Activated gamma-delta T cell (primary cell): ENCODE data around the gene KAZALD1.

Source experiments
- DNase-seq: peaks from one replicate; lab custom pipeline; 2025; lab: John Stamatoyannopoulos, UW

KAZALD1 gene

DNA sequence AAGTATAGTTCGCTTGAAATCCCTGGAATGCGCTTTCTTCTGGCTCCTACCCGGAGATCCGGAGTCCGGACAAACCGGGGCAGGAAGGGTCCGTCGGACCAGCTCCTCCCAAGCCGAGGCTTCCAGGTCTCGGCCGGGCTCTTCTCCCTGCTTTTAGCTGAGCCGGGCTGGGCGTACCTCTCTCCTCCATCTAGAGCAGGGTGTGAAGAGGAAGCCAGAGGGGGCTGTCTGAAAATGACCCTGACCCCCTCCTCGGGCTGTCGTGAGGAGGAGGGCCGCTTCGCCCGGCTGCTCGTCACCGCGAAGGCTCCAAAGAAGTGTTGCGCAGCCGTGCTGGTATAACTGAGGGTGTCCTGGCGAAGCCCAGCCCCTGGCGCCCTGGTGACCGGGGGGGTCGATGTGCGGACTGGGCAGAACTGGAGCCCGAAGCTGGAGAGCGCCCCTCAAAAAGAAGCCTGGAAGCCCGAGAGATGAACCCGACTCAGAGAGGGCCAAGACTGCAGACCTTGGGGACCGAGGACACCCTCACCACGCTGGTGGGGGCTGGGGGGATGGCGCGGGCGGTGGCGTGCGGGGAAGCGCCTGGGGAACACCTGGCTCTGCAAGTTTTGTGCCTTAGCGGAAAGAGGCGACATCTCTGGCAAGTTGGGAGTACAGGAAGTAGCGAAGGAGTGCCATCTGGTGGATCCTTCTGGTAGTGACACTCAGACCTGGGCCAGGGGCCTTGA lies 5.7 kb downstream of the KAZALD1 start:
- DNase-seq = no peak

GRCh38 chr10:101069441-101069840 lies 7.7 kb downstream of the KAZALD1 start:
- no peak for DNase-seq

- no peak for DNase-seq
These were observed 8.3 kb downstream of the KAZALD1 start for GRCh38 chr10:101070098-101070497.

GRCh38 chr10:101071267-101071884 lies 9.6 kb downstream of the KAZALD1 start:
- DNase-seq = no peak

DNA sequence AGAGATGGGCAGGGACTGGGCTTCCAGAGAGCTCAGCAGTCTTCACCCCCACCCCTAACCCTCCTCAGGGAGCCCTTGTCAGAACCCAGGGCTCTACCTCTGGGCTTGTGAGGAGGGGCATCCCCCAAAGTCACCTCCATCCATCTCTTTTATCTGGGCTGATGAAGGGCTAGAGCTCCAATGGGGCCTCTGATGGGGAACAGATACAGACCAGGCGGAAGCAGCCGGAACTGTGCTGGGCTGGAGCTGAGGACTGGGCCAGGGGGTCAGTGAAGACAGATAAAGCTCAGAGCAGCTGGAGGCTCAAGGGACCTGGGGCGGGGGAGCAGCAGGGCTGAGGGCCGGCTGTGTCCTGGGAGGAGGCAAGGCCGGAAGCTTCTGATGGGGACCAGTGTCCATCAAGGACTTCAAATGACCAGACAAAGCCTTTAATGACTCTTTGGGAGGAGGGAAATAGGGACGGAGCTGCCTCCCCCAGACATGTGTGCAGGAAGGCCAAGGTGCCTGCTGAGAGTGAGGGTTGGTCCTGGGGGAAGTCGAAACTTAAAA lies 10.2 kb downstream of the KAZALD1 start:
- no peak for DNase-seq

DNA sequence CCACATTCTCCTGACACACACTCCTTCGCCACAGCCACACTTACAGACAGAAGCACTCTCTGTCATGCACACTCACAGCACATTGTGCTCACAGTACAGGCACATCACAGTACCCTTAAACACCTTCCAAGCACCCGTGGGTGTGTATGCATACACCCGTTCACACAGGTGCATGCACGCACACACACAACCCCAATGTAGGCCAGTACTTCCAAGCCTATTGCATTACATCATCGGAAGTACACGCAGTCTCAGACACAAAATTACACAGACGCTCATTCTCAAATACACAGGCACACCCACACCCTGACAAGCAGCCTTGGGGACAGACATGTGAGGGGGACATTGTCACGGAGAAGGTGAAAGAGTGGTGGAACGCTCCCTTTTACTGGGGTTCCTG lies 11.1 kb downstream of the KAZALD1 start:
- no peak for DNase-seq

DNA sequence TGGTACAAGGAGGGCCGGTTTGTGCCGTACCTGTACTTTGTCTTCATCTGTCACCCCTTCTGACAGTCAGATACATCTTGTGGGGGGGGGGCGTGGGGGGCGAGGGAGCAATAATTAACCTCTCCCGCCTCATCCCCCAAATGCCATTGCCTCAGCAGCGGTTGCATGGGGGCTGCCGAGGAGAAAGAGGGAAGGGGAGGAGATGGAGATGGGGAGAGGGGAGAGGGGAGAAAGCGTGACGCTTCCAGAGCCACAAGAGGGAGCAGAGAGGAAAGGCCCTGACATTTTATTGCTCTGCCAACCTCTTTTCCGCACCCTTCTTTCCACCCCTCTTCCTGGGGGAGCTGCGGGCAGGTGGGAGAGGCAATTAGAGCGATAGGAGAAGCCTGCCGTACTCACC lies 11.8 kb downstream of the KAZALD1 start:
- DNase-seq = no peak

DNA sequence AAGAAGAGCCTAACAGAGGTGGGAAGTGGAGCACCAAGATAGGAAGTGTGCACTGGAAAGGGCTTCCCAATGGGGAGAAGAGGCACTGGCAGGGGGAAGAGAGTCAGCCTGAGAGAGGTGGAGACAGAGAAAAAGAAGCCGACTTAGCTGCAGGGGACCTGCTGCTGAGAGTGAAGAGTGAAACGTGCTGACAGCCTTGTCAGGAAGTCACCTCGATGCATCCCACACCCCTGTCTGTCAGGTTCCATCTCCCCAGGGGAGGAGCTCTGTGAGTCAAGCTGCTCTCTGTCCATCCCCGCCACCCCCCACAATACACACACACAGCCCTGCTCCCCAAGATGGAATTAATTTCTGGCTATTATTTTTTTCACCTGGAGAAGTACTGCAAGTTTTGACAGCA lies 14.0 kb downstream of the KAZALD1 start:
- no peak for DNase-seq

DNA sequence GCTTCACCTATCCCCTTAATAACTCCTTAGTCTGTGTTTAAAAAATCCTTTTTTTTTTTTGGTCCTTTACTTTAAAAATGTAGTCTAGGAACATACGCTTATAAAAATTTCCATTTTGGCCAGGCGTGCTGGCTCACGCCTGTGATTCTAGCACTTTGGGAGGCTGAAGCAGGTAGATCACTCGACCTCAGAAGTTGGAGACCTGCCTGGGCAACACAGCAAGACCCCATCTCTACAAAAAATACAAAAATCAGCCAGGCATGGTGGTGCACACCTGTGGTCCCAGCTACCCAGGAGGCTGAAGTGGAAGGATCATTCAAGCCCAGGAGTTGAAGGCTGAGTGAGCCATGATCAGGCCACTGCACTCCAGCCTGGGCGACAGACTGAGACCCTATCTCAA lies 14.8 kb downstream of the KAZALD1 start:
- DNase-seq = no peak

DNA sequence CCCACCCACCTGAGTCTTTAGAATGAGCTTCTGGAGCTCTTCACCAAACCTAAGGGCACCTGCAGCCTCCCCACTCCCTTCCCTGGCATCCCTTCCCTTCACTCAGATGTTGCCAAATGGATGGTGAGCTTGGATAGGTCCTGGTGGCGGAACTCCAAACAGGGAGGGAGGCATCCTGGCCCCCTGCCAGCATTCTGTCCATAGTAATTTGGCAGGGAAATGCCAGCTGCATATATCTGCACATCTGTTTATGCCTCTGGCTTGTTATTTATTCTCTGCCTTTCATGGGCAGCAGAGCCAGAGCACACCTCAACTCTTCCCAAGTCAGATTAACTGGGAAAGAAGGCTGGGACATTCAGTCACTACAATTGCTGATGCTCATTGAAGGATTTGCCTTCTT lies 18.1 kb downstream of the KAZALD1 start:
- DNase-seq = no peak

DNA sequence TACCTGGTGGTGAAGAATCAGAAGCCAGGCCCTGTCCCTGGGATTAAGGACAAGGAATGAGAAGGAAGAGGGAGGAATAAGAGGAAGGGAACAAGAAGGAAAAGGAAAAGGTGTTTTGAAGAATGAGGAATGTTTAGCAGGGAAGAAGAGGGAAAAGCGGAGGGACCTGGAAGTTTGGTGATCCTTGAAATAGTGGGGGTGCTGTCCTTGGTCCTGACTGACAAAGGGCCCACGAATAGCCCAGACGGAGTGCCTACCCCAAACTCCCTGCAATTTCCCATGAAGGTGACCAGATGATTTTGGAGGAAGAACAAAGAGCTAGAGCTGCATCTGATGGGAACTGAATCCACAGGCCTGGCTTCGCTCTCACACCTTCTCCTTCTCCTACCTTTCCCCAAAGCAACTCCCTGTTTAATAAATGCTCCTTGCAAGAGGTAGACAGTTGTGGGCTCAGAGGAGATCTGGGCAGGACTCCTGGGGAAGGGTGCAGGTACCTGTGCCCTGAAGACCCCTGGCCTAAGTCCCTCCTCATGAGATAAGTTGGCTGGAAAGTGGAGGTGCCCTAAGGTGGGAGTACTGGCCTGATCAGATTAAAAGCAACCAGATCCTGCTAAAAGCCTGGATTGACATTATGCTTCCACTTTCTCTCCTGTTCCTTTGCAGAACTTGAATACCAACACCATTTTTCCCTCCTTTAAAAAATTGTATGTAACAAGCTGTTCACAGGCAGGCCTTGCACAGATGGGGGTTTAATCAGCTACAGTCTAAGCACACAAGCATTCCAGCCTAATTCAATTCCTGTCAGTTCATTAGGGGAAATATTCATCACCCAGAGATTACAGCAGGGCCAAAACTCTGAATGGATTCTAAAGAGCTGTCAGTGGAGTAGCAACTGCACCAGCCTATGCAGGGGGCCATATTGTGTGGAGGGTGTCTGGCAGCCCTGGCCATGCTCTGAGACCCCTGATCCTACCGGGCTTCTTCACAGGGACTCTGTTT lies 19.4 kb downstream of the KAZALD1 start:
- no peak for DNase-seq

DNA sequence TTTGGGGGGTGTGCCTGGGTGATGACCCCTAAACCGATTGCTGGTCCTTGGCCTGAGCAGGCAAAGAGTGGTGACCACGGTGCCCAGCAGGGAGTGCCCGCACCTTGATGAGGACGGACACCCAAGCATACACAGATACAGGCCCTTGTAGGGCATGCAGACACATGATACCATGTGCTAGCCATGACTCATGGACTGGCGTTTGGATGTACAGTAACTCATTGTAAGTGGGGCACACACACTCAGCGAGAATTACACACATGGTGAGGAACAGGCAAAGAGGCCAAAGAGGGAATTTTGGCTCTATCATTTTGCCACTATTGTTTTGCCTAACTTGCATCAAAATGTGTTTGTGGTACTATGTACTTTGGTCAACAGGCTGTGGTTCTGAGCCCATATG lies 24.1 kb downstream of the KAZALD1 start:
- no peak for DNase-seq

DNA sequence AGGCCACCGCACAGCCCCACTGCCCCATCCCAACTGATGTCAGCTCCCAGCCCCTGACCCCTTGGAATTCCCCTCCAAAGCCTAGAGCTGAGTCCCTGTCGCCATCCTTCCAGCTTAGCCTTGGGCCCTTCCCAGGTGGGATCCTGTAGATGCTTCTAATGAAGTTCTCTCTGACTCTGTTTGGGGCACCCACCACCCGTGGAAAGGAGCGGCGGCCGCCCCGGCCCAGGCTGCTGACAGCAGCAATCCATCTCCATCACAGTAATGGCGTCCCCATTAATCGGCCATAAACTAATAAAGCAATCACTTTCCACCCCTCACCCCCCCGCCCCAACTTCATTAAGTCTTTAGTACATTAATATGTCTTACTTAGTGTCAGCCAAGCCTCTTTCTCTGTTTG lies 25.6 kb downstream of the KAZALD1 start:
- DNase-seq = no peak

- DNase-seq = no peak
These were observed 26.2 kb downstream of the KAZALD1 start for GRCh38 chr10:101087965-101088364.

DNA sequence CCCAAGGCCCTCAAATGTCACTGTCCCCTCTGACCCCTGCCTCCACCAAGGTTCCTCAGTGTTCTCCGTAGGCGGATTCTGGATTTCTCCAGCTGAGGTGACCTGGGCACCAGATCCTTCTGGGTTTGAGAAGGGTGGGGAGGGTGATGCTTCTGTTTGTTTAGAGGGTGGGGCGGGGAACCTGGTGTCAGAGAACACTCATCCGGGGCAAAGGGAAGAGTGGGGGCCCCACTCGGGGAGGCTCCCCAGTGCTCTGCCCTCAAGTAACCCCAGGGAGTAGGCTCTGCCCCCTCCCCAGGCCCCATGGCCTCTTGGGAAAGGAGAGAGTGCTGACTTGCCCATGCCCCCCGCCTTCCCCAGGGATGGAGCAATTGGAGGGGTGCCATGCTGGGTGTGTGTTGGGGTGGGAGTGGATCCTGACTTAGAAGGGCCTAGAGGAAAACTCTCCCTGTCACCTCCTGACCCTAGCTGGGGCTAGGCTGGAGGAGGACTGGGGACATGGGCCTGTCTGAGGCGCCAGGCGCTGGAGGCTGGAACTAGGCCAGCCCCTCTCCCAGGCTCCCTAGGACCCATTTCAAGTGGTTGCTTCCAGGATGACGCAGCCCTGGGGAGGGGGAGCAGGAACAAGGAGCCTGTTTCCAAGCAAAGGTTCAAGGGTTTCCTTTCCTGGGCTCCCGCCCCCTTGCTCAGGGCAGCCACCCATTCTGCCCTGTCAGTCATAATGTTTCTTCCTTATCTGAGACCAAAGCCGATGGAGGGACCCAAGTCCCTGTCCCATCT lies 27.9 kb downstream of the KAZALD1 start:
- no peak for DNase-seq

DNA sequence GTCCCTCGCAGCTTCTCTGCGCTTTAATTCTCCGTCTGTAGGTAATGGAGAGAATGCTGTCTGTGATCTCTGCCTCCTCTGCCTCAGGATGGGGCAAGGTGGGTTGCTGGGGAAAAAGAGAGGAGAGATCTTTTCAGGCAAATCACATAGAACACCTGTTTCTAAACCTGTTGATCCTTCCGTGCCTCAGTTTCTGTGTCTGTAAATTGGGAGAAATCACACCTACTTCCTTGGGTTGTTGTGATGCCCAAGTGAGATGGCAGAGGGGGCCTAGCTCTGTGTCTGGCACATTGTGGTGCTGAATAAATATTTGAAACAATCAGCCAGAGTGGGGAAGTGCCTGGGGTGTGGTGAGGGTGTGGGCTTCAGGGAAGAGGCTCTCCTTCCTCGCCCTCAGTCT lies 28.8 kb downstream of the KAZALD1 start:
- DNase-seq = no peak

GRCh38 chr10:101091546-101092290 lies 29.9 kb downstream of the KAZALD1 start:
- no peak for DNase-seq

- DNase-seq = no peak
These were observed 31.1 kb downstream of the KAZALD1 start for GRCh38 chr10:101092881-101093354.

- DNase-seq = no peak
These were observed 32.5 kb downstream of the KAZALD1 start for GRCh38 chr10:101094121-101094879.

GRCh38 chr10:101095004-101095403 lies 33.2 kb downstream of the KAZALD1 start:
- no peak for DNase-seq
